ENCODE measurements around the gene KLHL34.

The KLHL34 gene, protein sequence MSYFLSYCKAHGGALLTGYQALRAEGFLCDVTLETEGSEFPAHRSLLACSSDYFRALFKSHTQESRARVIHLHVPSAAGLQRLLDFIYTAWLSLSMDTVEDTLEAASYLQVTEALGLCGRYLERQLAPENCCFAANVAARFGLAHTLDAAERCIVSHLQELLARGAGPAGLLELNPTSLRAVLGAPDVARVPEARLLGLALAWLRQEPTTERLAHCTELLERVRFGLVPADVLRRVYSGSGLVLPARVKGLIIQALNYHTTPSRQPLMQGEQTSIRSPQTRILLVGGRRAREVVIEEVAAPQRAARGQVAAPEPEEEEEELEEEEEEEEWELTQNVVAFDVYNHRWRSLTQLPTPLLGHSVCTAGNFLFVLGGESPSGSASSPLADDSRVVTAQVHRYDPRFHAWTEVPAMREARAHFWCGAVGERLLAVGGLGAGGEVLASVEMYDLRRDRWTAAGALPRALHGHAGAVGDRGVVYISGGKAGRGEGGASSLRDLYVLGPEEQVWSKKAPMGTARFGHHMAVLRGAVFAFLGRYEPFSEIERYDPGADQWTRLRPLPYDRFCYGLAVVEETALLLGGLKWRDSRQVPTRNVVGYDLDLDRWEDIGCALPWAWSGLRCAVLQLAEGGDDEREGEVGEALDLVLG

GRCh38 chrX:21658152-21658737 lies at the start of gene KLHL34:
Gene KLHL34, minus strand, starts transcription at chrX:21658330. Its CDS starts 542 bp downstream, at chrX:21657788.
- DNase-seq (ENCODE audit: low read depth in 2 of 2), result no peak

DNA sequence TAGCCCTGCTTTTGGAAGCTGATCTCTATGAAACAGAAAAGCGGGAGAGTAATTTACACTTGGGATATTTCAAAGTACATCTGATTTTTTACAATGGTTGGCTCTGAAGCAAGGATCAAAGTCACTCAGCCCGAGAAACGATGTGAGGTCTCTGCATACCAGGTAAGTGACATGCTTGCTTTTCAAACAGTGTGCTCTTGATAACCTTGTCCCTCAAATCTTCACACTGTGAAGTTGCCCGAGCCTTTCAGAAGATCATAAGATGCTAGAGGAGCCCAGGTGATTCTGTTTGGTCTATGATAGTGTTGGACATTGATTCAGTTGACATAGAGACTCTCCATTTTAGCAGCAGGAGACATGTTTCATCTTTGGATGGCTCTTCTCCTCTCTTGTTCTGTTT lies 47.1 kb upstream of the KLHL34 start:
- DNase-seq (ENCODE audit: low read depth in 2 of 2), result no peak

DNA sequence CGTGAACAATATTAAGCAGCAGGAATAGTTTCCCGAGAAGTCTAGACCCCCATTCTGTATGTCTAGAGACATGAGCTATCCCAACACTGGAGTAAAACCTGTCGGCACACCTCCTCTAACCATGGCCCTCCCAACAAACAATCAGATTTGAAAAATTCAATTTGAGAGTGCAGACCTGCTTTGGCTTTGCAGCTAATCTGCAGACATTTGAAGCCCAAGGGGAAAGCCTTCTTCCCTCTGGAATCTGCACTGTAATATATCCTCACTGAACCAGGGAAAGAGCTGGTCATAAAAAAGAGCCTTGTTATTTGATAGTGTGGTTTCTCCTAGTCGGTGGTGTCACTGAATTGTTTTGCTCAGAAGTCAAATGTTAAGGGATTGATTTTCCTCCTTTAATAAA lies 44.6 kb upstream of the KLHL34 start:
- no peak for DNase-seq (ENCODE audit: low read depth in 2 of 2)

DNA sequence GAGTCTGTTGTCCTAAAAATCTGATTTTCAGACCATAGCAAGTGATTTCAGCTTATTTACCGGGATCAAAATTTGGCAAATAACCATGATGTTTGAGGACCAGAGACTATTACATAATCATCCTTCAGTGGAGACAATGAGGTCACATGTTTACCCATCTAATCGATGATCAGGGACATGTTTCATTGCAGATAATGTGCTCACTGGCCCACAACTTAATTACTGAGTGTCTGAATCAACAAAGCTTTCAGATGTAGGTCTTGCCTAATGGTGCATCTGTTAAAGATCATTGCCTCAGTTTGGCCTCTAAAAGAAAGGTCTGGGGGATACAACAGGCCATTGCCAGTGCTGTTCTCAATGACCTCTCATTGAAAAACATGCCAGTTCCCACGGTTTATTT lies 42.8 kb upstream of the KLHL34 start:
- DNase-seq (ENCODE audit: low read depth in 2 of 2), result no peak

- no peak for DNase-seq (ENCODE audit: low read depth in 2 of 2)
Measured at GRCh38 chrX:21700275-21700674, 42.1 kb upstream of the KLHL34 start.

GRCh38 chrX:21699136-21699535 lies 41.0 kb upstream of the KLHL34 start:
- no peak for DNase-seq (ENCODE audit: low read depth in 2 of 2)

DNA sequence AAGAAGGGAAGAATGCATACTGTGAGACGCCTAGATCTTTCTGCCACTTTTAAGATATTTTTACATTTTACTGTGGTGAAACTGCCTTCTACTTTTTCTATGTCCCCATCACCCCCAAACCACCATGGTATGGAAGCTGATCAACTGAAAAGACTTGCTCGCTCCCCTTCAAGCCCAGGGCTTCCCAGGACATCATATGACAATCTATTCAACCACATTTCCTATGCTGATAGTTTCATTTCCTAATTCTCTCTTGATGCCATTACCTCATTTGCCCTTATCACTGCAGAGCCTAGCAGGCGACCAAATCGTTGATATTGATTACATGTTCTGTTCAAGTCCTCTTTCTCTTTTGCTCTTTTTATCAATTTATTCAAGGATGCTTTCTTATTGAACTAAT lies 40.1 kb upstream of the KLHL34 start:
- no peak for DNase-seq (ENCODE audit: low read depth in 2 of 2)

DNA sequence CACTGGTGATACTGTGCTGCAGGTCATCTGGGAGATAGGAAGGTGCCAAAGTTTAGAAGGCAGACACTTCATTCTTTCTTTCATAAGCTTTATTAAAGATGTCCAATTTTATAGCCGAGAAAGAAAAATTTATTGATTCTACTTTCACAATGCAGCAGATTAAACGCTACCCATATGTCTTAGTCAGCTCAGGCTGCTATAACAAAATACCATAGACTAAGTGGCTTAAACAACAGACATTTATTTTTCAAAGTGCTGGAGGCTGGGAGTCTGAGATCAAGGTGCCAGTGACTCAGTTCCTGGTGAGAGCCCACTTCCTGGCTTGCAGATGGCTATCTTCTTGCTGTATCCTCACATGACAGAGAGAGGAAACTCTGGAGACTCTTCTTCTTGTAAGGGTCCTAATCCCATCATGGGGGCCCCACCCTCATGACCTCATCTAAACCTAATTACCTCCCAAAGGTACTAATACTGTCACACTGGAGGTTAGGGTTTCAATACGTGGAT lies 33.4 kb upstream of the KLHL34 start:
- no peak for DNase-seq (ENCODE audit: low read depth in 2 of 2)

DNA sequence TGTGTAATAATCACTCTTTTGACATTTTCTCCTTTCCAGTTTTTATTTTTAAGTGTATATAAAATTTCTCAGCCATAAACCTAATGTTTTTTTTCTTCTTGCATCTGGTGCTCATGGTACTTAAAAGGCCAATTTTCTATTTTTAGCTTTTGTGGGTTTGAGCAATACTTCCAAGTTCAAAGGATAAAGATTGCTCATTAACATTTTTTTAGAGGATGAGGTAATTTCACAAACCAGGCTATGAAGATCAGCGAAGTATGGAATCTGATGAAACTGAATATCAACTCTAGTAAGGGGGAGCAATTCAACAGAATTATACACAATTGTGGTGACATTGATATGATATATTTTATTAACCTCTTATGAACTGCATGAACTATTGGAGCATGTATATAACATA lies 25.8 kb upstream of the KLHL34 start:
- DNase-seq (ENCODE audit: low read depth in 2 of 2), result no peak

GRCh38 chrX:21678048-21678612 lies 20.0 kb upstream of the KLHL34 start:
- DNase-seq (ENCODE audit: low read depth in 2 of 2), result no peak

DNA sequence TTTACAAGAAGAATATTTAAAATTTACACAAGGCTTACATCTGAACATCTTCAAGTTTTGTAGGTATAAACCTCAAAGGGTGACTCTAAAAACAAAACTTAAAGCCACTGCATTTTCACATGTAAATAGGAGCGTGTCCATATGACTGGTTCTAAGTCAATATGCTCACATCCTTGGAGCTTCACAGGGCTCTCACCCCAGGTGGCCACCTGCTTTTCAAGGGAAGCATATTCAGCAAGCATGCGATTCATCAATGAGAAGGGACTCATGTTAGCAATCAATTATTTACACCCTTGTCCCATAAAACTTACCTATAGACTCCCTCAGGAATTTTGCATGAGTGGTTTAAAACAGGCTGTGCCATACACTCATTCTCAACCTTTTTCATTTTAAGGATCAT lies 17.8 kb upstream of the KLHL34 start:
- DNase-seq (ENCODE audit: low read depth in 2 of 2), result no peak

GRCh38 chrX:21674430-21675186 lies 16.5 kb upstream of the KLHL34 start:
- DNase-seq (ENCODE audit: low read depth in 2 of 2), result no peak

DNA sequence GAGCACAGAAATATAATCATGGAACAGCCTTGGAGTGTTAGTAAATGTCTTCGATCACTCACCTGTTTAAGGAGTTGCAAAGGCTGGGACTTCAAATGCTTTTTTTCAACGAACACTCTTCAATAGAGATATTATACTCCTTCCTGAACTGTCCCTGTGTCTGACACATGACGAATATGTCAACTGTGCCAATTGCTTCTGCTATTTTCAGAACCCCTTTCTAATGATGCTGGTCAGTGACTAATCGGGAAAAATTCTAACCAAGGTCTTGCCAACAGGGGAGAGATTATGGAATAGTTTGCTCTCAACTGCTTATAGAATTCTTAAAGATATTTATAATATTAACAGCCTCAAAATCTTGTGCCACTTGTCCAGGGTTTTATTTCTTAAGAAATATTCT lies 8.5 kb upstream of the KLHL34 start:
- DNase-seq (ENCODE audit: low read depth in 2 of 2), result no peak

- no peak for DNase-seq (ENCODE audit: low read depth in 2 of 2)
Measured at GRCh38 chrX:21666252-21666651, 8.1 kb upstream of the KLHL34 start.

DNA sequence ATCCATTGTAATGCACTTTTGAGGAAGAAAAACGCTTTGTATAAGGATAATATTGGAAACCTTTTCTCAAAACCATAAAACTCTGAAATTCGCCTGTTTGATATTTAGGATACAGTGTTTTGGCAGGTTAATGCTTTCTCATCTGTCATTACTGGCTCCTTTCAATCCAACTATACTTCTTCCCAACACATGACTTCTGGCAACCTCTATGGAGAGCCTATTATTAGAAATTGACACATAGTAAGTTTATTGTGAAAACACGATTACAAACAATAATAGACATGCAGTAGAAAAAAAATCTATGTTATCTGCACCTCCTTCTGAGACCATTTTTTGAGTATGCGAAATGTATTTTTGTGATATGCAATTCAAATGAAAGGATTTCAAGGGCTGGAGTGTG lies 4.6 kb upstream of the KLHL34 start:
- DNase-seq (ENCODE audit: low read depth in 2 of 2), result no peak

DNA sequence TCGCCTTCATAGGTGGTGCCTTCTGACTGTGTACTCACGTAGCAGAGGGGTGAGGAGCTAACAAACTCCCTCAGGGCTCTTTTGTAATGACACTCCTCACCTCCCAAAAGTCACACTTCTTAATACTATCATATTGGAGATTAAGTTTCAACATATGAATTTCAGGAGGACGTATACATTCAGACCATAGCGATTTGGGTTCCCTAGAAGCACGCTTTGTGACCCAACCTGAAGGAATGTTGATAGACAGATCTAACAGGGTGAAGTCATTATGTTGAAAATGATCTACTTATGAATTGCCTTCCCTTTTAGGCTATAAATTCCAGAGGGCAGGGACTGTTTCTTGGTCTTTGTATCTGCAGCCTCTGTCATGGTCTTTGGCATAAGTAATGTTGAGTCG lies 3.2 kb upstream of the KLHL34 start:
- no peak for DNase-seq (ENCODE audit: low read depth in 2 of 2)

DNA sequence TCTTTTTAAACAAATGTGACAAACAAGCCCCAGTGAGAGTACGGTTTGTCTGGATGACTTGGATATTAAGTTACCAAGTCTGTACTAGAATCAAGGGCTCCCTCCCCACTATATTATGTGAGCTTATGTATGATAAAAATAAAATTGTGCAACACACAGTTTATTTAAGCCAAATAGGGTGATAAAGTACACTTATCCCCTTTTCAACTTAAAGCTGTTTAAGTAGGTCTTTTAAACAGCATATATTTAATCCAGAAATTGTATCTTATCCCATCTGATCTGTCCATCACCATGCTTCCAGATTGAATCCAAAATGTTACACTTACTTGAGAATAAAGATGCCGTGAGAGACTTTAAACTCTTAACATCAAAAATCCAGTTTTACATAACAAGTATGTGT lies 2.0 kb upstream of the KLHL34 start:
- DNase-seq (ENCODE audit: low read depth in 2 of 2), result no peak

- DNase-seq (ENCODE audit: low read depth in 2 of 2), result no peak
Measured at GRCh38 chrX:21659320-21659719, 1.2 kb upstream of the KLHL34 start.

- no peak for DNase-seq (ENCODE audit: low read depth in 2 of 2)
Measured at GRCh38 chrX:21658746-21659145, 616 bp upstream of the KLHL34 start.

DNA sequence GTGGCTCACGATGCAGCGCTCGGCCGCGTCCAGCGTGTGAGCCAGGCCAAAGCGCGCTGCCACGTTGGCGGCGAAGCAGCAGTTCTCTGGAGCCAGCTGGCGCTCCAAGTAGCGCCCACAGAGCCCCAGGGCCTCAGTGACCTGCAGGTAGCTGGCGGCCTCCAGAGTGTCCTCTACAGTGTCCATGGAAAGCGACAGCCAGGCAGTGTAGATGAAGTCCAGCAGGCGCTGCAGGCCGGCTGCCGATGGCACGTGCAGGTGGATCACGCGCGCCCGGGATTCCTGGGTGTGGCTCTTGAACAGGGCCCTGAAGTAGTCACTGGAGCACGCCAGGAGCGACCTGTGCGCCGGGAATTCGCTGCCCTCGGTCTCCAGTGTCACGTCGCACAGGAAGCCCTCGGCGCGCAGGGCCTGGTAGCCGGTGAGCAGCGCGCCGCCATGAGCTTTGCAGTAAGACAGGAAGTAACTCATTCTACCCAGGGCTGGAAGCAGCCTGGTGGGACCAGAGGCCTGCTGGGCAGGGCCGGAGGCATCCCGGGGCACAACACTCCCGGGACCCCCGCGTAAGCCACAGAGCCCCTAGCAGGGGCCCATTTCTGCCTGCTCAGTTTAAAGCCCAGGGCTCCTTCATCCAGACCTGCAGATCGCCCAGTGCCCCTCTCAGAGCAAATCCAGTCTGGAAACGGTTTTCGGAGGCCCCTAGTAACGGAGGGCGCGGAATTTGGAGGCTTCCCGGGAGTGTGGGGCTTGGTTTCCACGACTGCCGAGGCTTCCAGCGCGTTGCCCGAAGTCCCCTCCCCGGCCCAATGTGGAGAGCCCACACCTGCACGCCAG lies 595 bp downstream of the KLHL34 start:
- DNase-seq (ENCODE audit: low read depth in 2 of 2), result no peak

Data from stimulated activated CD4-positive, alpha-beta T cell treated with anti-CD3 and anti-CD28 coated beads, Interleukin-1b, Interleukin-23, amount 100 ng/mL, for 4 hours (primary cell).